HepG2 (cell line): ENCODE measurements around the gene CCDC144A. TPM values are rescaled to one million over a fixed set of nuclear protein-coding genes. Genes with fewer than 3 reads are reported as not detected.

ENCODE experiments used
- ATAC-seq: fragments of 200-7000 bp; cut with Tn5 transposase; 3 replicates; pipeline ENCODE4 v1.9.1; 2020; ENCODE audit warnings: mild to moderate bottlenecking, moderate library complexity
- BruUV-seq: library from RNA; stranded (reverse); fragments of 400-500 nt; replicated peaks from 2 replicates; lab custom pipeline; 2021; lab: Mats Ljungman, UMichigan
- CTCF ChIA-PET: fragments of 300-600 bp; formaldehyde crosslinking; extraction: SDS; loops from one replicate; lab custom pipeline; 2021; ENCODE audit warnings: low total read pairs, inconsistent platforms, low intra/inter-chr PET ratio; lab: Yijun Ruan, JAX
- POLR2A ChIA-PET: fragments of 350-600 bp; sonication (Branson Sonifier 250); formaldehyde crosslinking; loops from one replicate; lab custom pipeline; 2020; ENCODE audit warnings: antibody characterized with exemption, inconsistent platforms; lab: Yijun Ruan, JAX
- DNase-seq: peaks from one replicate; pipeline ENCODE4 v3.0.0-alpha.2; 2015; ENCODE audit warnings: low spot score
- FAIRE-seq: peaks from 3 replicates; lab custom pipeline; 2011; peaks lifted over from hg19 to GRCh38; lab: Jason Lieb, UNC
- H2AFZ ChIP-seq: one replicate; pipeline ENCODE4 v1.6.1; 2011; ENCODE audit warnings: low read length, inconsistent platforms
- H3K27ac ChIP-seq: fragments of 300-600 bp; 3 replicates; pipeline ENCODE4 v1.8.0; 2011; ENCODE audit warnings: mixed run types, mild to moderate bottlenecking, mixed read lengths, low read length, inconsistent platforms; ENCODE audit not compliant: insufficient read depth; ENCODE audit errors: extremely low read length
- H3K27me3 ChIP-seq, 2 experiments: fragments of 200-600 bp in 1 of 2; 2 replicates in 1 of 2; 3 replicates in 1 of 2; pipeline versions ENCODE4 v1.6.0 to v1.8.0; 2011; ENCODE audit warnings: low read length in 2 of 2, mild to moderate bottlenecking in 2 of 2, moderate library complexity in 2 of 2, inconsistent platforms in 1 of 2; ENCODE audit not compliant: insufficient read depth in 2 of 2, control insufficient read depth in 1 of 2
- H3K36me3 ChIP-seq, 2 experiments: fragments of 200-600 bp in 1 of 2; replicated peaks in 1 of 2; 2 replicates in 1 of 2; 3 replicates in 1 of 2; pipeline versions ENCODE4 v1.5.1 to v1.8.0; 2011; ENCODE audit warnings: low read length in 2 of 2, inconsistent platforms in 1 of 2; ENCODE audit not compliant: insufficient read depth in 2 of 2, control insufficient read depth in 1 of 2
- H3K4me1 ChIP-seq: 2 replicates; pipeline ENCODE4 v1.5.1; 2012; ENCODE audit warnings: low read length, inconsistent platforms; ENCODE audit not compliant: insufficient read depth
- H3K4me2 ChIP-seq: 2 replicates; pipeline ENCODE4 v1.6.0; 2011; ENCODE audit warnings: low read depth, low read length, inconsistent platforms
- H3K4me3 ChIP-seq, 3 experiments: fragments of 200-600 bp in 1 of 3; sonication (generic), shearing (Covaris generic) in 1 of 3; replicated peaks in 1 of 3; 2 replicates each; pipeline ENCODE4 v1.5.1; 2011 to 2016; ENCODE audit warnings: low read length in 3 of 3, inconsistent platforms in 2 of 3, low read depth in 2 of 3, mild to moderate bottlenecking in 2 of 3, control low read depth in 1 of 3, mixed read lengths in 1 of 3; ENCODE audit not compliant: insufficient read depth in 1 of 3
- H3K79me2 ChIP-seq: one replicate; pipeline ENCODE4 v1.6.1; 2011; ENCODE audit warnings: low read length, inconsistent platforms; ENCODE audit not compliant: insufficient read depth
- H3K9ac ChIP-seq: 2 replicates; pipeline ENCODE4 v1.6.0; 2011; ENCODE audit warnings: mild to moderate bottlenecking, low read depth, low read length, inconsistent platforms; ENCODE audit not compliant: insufficient read depth
- H3K9me3 ChIP-seq: 2 replicates; pipeline ENCODE4 v1.5.1; 2012; ENCODE audit warnings: mild to moderate bottlenecking, low read length
- H4K20me1 ChIP-seq: 2 replicates; pipeline ENCODE4 v1.6.0; 2011; ENCODE audit warnings: inconsistent platforms, mild to moderate bottlenecking, low read length, moderate library complexity; ENCODE audit not compliant: insufficient read depth
- ATRX ChIP-seq: sonication (generic); formaldehyde crosslinking; IDR thresholded peaks from 2 replicates; pipeline ENCODE4 v1.4.0; 2020; ENCODE audit warnings: missing genetic modification reagents, borderline replicate concordance
- HHEX ChIP-seq: IDR thresholded peaks from 2 replicates; pipeline ENCODE4 v1.6.1; 2016; ENCODE audit warnings: control low read depth
- NFKB2 ChIP-seq: sonication (generic); formaldehyde crosslinking; IDR thresholded peaks from 2 replicates; pipeline ENCODE4 v1.4.0; 2020; ENCODE audit warnings: missing genetic modification reagents, borderline replicate concordance
- PHB2 ChIP-seq: fragments of 450-650 bp; IDR thresholded peaks from 2 replicates; pipeline ENCODE4 v1.6.1; 2018; ENCODE audit not compliant: partially characterized antibody
- RAD51 ChIP-seq: fragments of 450-650 bp; IDR thresholded peaks from 2 replicates; pipeline ENCODE4 v1.6.1; 2016; ENCODE audit warnings: borderline replicate concordance
- SOX6 ChIP-seq, 2 experiments: fragments of 450-650 bp in 1 of 2; sonication (generic) in 1 of 2; formaldehyde crosslinking in 1 of 2; IDR thresholded peaks; 2 replicates each; pipeline versions ENCODE4 v1.4.0 to v1.6.1; 2017 to 2020; ENCODE audit warnings: antibody characterized with exemption in 1 of 2, mild to moderate bottlenecking in 1 of 2, missing genetic modification reagents in 1 of 2
- SRSF9 ChIP-seq: fragments of 200-400 bp; formaldehyde crosslinking; IDR thresholded peaks from 2 replicates; pipeline ENCODE4 v1.6.1; 2018; ENCODE audit warnings: borderline replicate concordance, mild to moderate bottlenecking, low read depth, low read length; ENCODE audit not compliant: insufficient read depth, poor library complexity, severe bottlenecking
- YY1 ChIP-seq: IDR thresholded peaks from 2 replicates; pipeline ENCODE4 v1.6.1; 2011; ENCODE audit warnings: low read length, low read depth, moderate library complexity, mild to moderate bottlenecking; ENCODE audit not compliant: insufficient read depth, insufficient replicate concordance
- ZNF17 ChIP-seq: sonication (generic); formaldehyde crosslinking; IDR thresholded peaks from 2 replicates; pipeline ENCODE4 v1.5.0; 2020; ENCODE audit warnings: mild to moderate bottlenecking, missing genetic modification reagents
- ZNF746 ChIP-seq: sonication (generic); formaldehyde crosslinking; IDR thresholded peaks from 2 replicates; pipeline ENCODE4 v1.8.0; 2022; ENCODE audit warnings: mild to moderate bottlenecking, missing genetic modification reagents
- WGBS: methylation state at CpG from one replicate; pipeline ENCODE4 v1.1.6; 2017; ENCODE audit warnings: low lambda C conversion rate; 5-methylcytosine and 5-hydroxymethylcytosine counted together
- in situ Hi-C: cut with HindIII; loops from 2 replicates; pipeline ENCODE4 v1.10.0; 2017; ENCODE audit warnings: low pct_unique_long_range_greater_than_20kb; ENCODE audit not compliant: extremely low pct_ligation_motif_present
- intact Hi-C: fragments of 100-400 bp; cut with micrococcal nuclease; formaldehyde crosslinking; loops from one replicate; pipeline ENCODE4 v1.10.0; 2022; ENCODE audit not compliant: unreplicated experiment
- polyA plus RNA-seq, 8 experiments: library from polyadenylated mRNA; depleted of rRNA in 3 of 8; stranded (reverse) in 7 of 8; unstranded in 1 of 8; fragments of >200 nt; fragmentation: Illumina TruSeq in 4 of 8; extraction: Trizol in 4 of 8; gene quantifications; 2 replicates each; pipeline versions ENCODE4 v1.2.1 to v1.2.3, GENCODE V29; 2011 to 2016; ENCODE audit warnings: low read depth in 4 of 8, missing spikeins in 1 of 8, mixed read lengths in 1 of 8; ENCODE audit not compliant: insufficient read depth in 1 of 8
- total RNA-seq, 5 experiments: library from RNA; depleted of rRNA; stranded (reverse); fragments of >200 nt; fragmentation: Illumina TruSeq; extraction: Trizol; gene quantifications; 2 replicates each; pipeline ENCODE4 v1.2.3, GENCODE V29; 2016; ENCODE audit warnings: low read depth in 1 of 5
- TF ChIP-seq, protein P1 (sequence below): sonication (generic); formaldehyde crosslinking; IDR thresholded peaks from 2 replicates; pipeline ENCODE4 v1.5.1; 2020; ENCODE audit warnings: missing genetic modification reagents, mild to moderate bottlenecking, borderline replicate concordance
- TF ChIP-seq, protein P2 (sequence below): sonication (generic); formaldehyde crosslinking; IDR thresholded peaks from 2 replicates; pipeline ENCODE4; 2020; ENCODE audit warnings: missing genetic modification reagents, mild to moderate bottlenecking, borderline replicate concordance

Gene CCDC144A
- total and polyA plus RNA-seq, 2 of the 13 experiments (the other 11 are each of a cell fraction or from before 2014, with no cell fraction given): 0.09 TPM; not detected in 1

DNA sequence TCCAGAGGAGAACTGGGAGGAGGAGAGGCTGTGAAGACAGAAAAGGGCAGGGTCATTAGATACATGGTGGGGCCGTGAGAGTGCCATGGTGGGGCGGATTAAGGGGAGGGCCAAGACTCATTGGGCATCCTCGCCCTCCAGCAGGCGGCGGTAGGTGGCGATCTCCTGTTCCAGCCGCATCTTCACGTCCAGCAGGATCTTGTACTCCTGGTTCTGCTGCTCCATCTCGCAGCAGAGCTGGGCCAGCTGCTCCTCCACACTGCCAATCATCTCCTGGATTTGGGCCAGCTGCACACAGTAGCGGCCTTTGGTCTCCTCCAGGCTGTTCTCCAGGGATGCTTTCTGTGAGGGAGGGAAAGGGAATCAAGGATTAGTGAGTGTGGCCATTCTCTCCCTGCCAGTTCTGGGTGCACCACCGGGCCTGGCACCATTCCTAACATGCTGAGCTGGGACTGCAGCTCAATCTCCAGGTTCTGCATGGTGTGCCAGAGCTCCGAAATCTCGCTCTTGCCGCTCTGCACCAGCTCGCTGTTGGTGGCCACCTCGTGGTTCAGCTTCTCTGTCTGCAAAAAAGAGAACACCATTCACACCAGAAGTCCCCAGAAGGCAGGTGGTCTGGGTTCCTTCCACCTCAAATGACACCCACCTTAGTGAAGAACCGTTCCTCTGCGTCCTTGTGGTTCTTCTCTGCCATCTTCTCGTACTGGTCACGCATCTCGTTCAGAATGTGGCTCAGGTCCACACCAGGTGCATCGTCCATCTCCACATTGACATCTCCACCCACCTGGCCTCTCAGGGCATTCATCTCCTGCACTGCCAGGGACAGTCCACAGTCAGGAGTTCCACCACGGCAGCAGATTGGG, 129.0 kb downstream of the CCDC144A start:
- Histone ChIP-seq H3K36me3 (no peaks in the 10 kb centered on the region), H3K9ac (no peak overlapping the region), H3K27me3 (no peaks in the 10 kb centered on the region), H4K20me1 (no peaks in the 10 kb centered on the region), H3K4me2 (no peak overlapping the region), H3K27ac (no peak overlapping the region), H3K79me2 (no peaks in the 10 kb centered on the region), H3K4me3 (no peak overlapping the region), H2AFZ (no peak overlapping the region), H3K4me1 (no peaks in the 10 kb centered on the region), H3K9me3 (no peaks in the 10 kb centered on the region)
- no TSS peak for BruUV-seq
- ChIA-PET CTCF (no interaction called here), POLR2A (no interaction called here)
- no peak for FAIRE-seq
- ATAC-seq: no peak
- in situ Hi-C loops (no loop called here), intact Hi-C loops (no loop called here)
- WGBS: 9% methylated on average over 9 of the region's 23 CpGs
- DNase-seq: no peak
- TF ChIP-seq, protein P1, sequence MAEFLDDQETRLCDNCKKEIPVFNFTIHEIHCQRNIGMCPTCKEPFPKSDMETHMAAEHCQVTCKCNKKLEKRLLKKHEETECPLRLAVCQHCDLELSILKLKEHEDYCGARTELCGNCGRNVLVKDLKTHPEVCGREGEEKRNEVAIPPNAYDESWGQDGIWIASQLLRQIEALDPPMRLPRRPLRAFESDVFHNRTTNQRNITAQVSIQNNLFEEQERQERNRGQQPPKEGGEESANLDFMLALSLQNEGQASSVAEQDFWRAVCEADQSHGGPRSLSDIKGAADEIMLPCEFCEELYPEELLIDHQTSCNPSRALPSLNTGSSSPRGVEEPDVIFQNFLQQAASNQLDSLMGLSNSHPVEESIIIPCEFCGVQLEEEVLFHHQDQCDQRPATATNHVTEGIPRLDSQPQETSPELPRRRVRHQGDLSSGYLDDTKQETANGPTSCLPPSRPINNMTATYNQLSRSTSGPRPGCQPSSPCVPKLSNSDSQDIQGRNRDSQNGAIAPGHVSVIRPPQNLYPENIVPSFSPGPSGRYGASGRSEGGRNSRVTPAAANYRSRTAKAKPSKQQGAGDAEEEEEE: no peak
- no peak for TF ChIP-seq ATRX
- TF ChIP-seq ZNF17 (CRISPR knock-in tag): no peak

DNA sequence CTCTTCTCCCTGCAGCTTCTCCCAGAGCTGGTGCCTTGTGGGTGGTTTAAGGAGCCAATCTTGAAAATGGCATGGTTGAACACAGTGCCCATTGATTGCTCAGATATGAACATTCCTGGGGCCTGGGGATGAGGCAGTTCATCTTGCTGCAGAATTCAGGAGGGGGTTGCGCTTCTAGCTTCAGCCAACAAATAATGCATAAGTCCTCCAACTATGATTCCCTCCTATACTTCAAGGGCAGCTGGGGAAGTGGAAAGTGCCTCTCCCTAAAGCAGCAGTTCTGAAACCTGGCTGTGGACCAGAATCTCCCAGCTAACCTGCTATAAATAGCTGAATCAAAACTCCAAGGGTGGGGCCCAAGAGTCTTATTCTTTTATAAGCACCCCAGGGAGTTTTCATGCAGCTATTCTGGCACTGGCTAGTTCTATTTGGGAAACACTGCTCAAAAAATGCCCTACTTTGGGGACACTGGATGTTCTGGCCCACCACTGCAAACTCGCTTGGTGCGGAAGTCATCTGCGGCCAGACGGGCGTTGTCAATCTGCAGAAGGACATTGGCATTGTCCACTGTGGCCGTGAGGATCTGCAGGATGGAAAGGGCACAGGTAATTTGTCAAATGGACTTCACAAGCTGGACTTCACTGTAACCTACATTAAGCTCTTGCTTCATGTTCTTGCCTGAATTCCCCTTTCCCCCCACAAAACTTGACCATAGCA, 130.3 kb downstream of the CCDC144A start:
- BruUV-seq: no TSS peak
- Histone ChIP-seq H3K9ac (no peak overlapping the region), H3K36me3 (no peaks in the 10 kb centered on the region), H3K27me3 (no peaks in the 10 kb centered on the region), H3K79me2 (no peaks in the 10 kb centered on the region), H2AFZ (no peak overlapping the region), H3K4me3 (no peak overlapping the region), H3K9me3 (no peaks in the 10 kb centered on the region), H3K27ac (no peak overlapping the region), H3K4me1 (no peaks in the 10 kb centered on the region), H3K4me2 (no peak overlapping the region), H4K20me1 (no peaks in the 10 kb centered on the region)
- in situ Hi-C loops: no loop called here
- WGBS: no CpG with 5 or more reads among the region's 7 CpGs
- ChIA-PET POLR2A (no interaction called here), CTCF (no interaction called here)
- intact Hi-C loops: no loop called here
- DNase-seq: no peak
- no peak for ATAC-seq
- no peak for FAIRE-seq
- no peak for TF ChIP-seq PHB2
- TF ChIP-seq, protein P2, sequence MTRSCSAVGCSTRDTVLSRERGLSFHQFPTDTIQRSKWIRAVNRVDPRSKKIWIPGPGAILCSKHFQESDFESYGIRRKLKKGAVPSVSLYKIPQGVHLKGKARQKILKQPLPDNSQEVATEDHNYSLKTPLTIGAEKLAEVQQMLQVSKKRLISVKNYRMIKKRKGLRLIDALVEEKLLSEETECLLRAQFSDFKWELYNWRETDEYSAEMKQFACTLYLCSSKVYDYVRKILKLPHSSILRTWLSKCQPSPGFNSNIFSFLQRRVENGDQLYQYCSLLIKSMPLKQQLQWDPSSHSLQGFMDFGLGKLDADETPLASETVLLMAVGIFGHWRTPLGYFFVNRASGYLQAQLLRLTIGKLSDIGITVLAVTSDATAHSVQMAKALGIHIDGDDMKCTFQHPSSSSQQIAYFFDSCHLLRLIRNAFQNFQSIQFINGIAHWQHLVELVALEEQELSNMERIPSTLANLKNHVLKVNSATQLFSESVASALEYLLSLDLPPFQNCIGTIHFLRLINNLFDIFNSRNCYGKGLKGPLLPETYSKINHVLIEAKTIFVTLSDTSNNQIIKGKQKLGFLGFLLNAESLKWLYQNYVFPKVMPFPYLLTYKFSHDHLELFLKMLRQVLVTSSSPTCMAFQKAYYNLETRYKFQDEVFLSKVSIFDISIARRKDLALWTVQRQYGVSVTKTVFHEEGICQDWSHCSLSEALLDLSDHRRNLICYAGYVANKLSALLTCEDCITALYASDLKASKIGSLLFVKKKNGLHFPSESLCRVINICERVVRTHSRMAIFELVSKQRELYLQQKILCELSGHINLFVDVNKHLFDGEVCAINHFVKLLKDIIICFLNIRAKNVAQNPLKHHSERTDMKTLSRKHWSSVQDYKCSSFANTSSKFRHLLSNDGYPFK (CRISPR knock-in tag): no peak
- no peak for TF ChIP-seq ZNF746 (CRISPR knock-in tag)
- no peak for TF ChIP-seq YY1
- no peak for TF ChIP-seq NFKB2 (CRISPR knock-in tag)
- no peak for TF ChIP-seq SRSF9
- no peak for TF ChIP-seq HHEX (CRISPR knock-in tag)
- TF ChIP-seq SOX6 (IDR thresholded peaks at IDR 0.05): no peak
- TF ChIP-seq SOX6 (CRISPR knock-in tag; IDR thresholded peaks at IDR 0.05): no peak
- no peak for TF ChIP-seq RAD51
